ENCODE results near the gene GRB7. TPM values are rescaled to one million over a fixed set of nuclear protein-coding genes. Genes with fewer than 3 reads are reported as not detected.
A peak's percentile ranks its signal among the peaks of the same experiment; 100 is the strongest.

The GRB7 gene
- total RNA-seq, 1 experiment from 2014 or later = 98.6 TPM

GRCh38 chr17:39794249-39794970 is 56.7 kb downstream of the GRB7 start:
- Histone ChIP-seq H3K4me1 (no peaks in the 10 kb centered on the region), H3K27me3 (replicated peaks; ENCODE audit: control insufficient read depth, insufficient read depth, low read length) (no peaks in the 10 kb centered on the region), H3K9me3 (no peaks in the 10 kb centered on the region), H3K36me3 (ENCODE audit: control insufficient read depth, insufficient read depth, low read length) (no peaks in the 10 kb centered on the region), H3K4me3 (ENCODE audit: low read depth, low read length) (no peak overlapping the region)
- POLR2A ChIA-PET = no interaction called here
- Mint-ChIP-seq H3K27me3 (ENCODE audit: insufficient read depth, unreplicated experiment) (no peaks in the 10 kb centered on the region), H3K27ac (ENCODE audit: unreplicated experiment) (no peak overlapping the region), H3K4me3 (ENCODE audit: unreplicated experiment) (no peak overlapping the region), H3K36me3 (ENCODE audit: insufficient read depth, unreplicated experiment) (no peaks in the 10 kb centered on the region), H3K9me3 (ENCODE audit: unreplicated experiment) (peaks cover 6% of the 10 kb centered on the region), H3K4me1 (ENCODE audit: low read depth, unreplicated experiment) (no peaks in the 10 kb centered on the region)
- CTCF ChIA-PET = no interaction called here
- DNase-seq = no peak
- TF ChIP-seq, protein P1, sequence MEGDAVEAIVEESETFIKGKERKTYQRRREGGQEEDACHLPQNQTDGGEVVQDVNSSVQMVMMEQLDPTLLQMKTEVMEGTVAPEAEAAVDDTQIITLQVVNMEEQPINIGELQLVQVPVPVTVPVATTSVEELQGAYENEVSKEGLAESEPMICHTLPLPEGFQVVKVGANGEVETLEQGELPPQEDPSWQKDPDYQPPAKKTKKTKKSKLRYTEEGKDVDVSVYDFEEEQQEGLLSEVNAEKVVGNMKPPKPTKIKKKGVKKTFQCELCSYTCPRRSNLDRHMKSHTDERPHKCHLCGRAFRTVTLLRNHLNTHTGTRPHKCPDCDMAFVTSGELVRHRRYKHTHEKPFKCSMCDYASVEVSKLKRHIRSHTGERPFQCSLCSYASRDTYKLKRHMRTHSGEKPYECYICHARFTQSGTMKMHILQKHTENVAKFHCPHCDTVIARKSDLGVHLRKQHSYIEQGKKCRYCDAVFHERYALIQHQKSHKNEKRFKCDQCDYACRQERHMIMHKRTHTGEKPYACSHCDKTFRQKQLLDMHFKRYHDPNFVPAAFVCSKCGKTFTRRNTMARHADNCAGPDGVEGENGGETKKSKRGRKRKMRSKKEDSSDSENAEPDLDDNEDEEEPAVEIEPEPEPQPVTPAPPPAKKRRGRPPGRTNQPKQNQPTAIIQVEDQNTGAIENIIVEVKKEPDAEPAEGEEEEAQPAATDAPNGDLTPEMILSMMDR (IDR thresholded peaks at IDR 0.05; ENCODE audit: insufficient read depth in 1 of 2, low read depth in 1 of 2, low read length in 1 of 2, severe bottlenecking in 1 of 2, unreplicated experiment in 1 of 2) = no peak
- intact Hi-C loops (cut with micrococcal nuclease; ENCODE audit: unreplicated experiment) = no loop called here
- BruUV-seq (replicated peaks) = no TSS peak

Small RNA genes lying within 50 kb of the gene (microRNA-seq; reads per million reads assigned to microRNA genes)
- 4.3 reads per million, percentile 29 among the genes with 10 or more reads in this experiment for gene MIR4728

Other genes with a start within 250 kb of the GRB7 start
- not detected in 2 replicates for gene NEUROD2, start 130.0 kb upstream of the GRB7 start, total RNA-seq (2022)
- gene PPP1R1B, start 111.0 kb upstream of the GRB7 start, total RNA-seq (2022) = not detected in 2 replicates
- gene STARD3, start 100.8 kb upstream of the GRB7 start, total RNA-seq (2022) = 42.6 and 55.5 TPM in 2 replicates
- 1.6 TPM in 2 replicates for gene TCAP, start 72.6 kb upstream of the GRB7 start, total RNA-seq (2022)
- not detected in 2 replicates for gene PNMT, start 69.5 kb upstream of the GRB7 start, total RNA-seq (2022)
- 14.7 and 17.4 TPM in 2 replicates for gene PGAP3, start 49.9 kb upstream of the GRB7 start, total RNA-seq (2022)
- 121 and 124 TPM in 2 replicates for gene ERBB2, start 37.9 kb upstream of the GRB7 start, total RNA-seq (2022)
- gene MIEN1, start 7.4 kb upstream of the GRB7 start, total RNA-seq (2022) = 42.9 and 46.3 TPM in 2 replicates
- 2.4 and 2.8 TPM in 2 replicates for gene IKZF3, start 126.4 kb downstream of the GRB7 start, total RNA-seq (2022)
- gene ZPBP2, start 130.3 kb downstream of the GRB7 start, total RNA-seq (2022) = not detected in 2 replicates
- gene GSDMB, start 180.7 kb downstream of the GRB7 start, total RNA-seq (2022) = 8.0 TPM in 2 replicates
- 70.6 and 75.2 TPM in 2 replicates for gene ORMDL3, start 189.7 kb downstream of the GRB7 start, total RNA-seq (2022)
- gene LRRC3C, start 189.8 kb downstream of the GRB7 start, total RNA-seq (2022) = not detected in 2 replicates
- gene GSDMA, start 225.1 kb downstream of the GRB7 start, total RNA-seq (2022) = not detected in 2 replicates
- gene PSMD3, start 242.9 kb downstream of the GRB7 start, total RNA-seq (2022) = 179 and 195 TPM in 2 replicates